ENCODE measurements around the gene NFX1.
"Not testable (repeated sequence)": the region's sequence is repeated elsewhere in the genome, so short reads cannot be mapped to it uniquely, and the experiment has no call there.

Gene NFX1

GRCh38 chr9:33307067-33307466 lies 16.8 kb downstream of the NFX1 start:
- in situ Hi-C loops (cut with MboI; ENCODE audit: low sequenced_read_pairs) = no loop called here

- in situ Hi-C loops (cut with MboI; ENCODE audit: low sequenced_read_pairs) = no loop called here
These were observed 19.6 kb downstream of the NFX1 start for GRCh38 chr9:33309903-33310302.

- in situ Hi-C loops (cut with MboI; ENCODE audit: low sequenced_read_pairs) = no loop called here
These were observed 20.4 kb downstream of the NFX1 start for GRCh38 chr9:33310748-33311147.

GRCh38 chr9:33311953-33312352 lies 21.6 kb downstream of the NFX1 start:
- in situ Hi-C loops (cut with MboI; ENCODE audit: low sequenced_read_pairs) = no loop called here

- in situ Hi-C loops (cut with MboI; ENCODE audit: low sequenced_read_pairs) = no loop called here
These were observed 25.1 kb downstream of the NFX1 start for GRCh38 chr9:33315371-33315770.

GRCh38 chr9:33317136-33317535 lies 26.8 kb downstream of the NFX1 start:
- in situ Hi-C loops (cut with MboI; ENCODE audit: low sequenced_read_pairs) = not testable (repeated sequence)

- in situ Hi-C loops (cut with MboI; ENCODE audit: low sequenced_read_pairs) = no loop called here
These were observed 27.9 kb downstream of the NFX1 start for GRCh38 chr9:33318225-33318624.

- in situ Hi-C loops (cut with MboI; ENCODE audit: low sequenced_read_pairs) = no loop called here
These were observed 28.5 kb downstream of the NFX1 start for GRCh38 chr9:33318781-33319180.

- in situ Hi-C loops (cut with MboI; ENCODE audit: low sequenced_read_pairs) = no loop called here
These were observed 29.9 kb downstream of the NFX1 start for GRCh38 chr9:33320230-33320567.

- in situ Hi-C loops (cut with MboI; ENCODE audit: low sequenced_read_pairs) = no loop called here
These were observed 30.4 kb downstream of the NFX1 start for GRCh38 chr9:33320568-33321261.

- in situ Hi-C loops (cut with MboI; ENCODE audit: low sequenced_read_pairs) = no loop called here
These were observed 38.8 kb downstream of the NFX1 start for GRCh38 chr9:33329117-33329563.

GRCh38 chr9:33329979-33330378 lies 39.7 kb downstream of the NFX1 start:
- in situ Hi-C loops (cut with MboI; ENCODE audit: low sequenced_read_pairs) = no loop called here

GRCh38 chr9:33331377-33331891 lies 41.1 kb downstream of the NFX1 start:
- in situ Hi-C loops (cut with MboI; ENCODE audit: low sequenced_read_pairs) = no loop called here

GRCh38 chr9:33332011-33332410 lies 41.7 kb downstream of the NFX1 start:
- in situ Hi-C loops (cut with MboI; ENCODE audit: low sequenced_read_pairs) = no loop called here

GRCh38 chr9:33332956-33333355 lies 42.6 kb downstream of the NFX1 start:
- in situ Hi-C loops (cut with MboI; ENCODE audit: low sequenced_read_pairs) = not testable (repeated sequence)

GRCh38 chr9:33340186-33340585 lies 49.9 kb downstream of the NFX1 start:
- in situ Hi-C loops (cut with MboI; ENCODE audit: low sequenced_read_pairs) = no loop called here

- in situ Hi-C loops (cut with MboI; ENCODE audit: low sequenced_read_pairs) = no loop called here
These were observed 50.9 kb downstream of the NFX1 start for GRCh38 chr9:33341182-33341581.

- in situ Hi-C loops (cut with MboI; ENCODE audit: low sequenced_read_pairs) = no loop called here
These were observed 53.8 kb downstream of the NFX1 start for GRCh38 chr9:33344145-33344544.

- in situ Hi-C loops (cut with MboI; ENCODE audit: low sequenced_read_pairs) = no loop called here
These were observed 56.2 kb downstream of the NFX1 start for GRCh38 chr9:33346564-33346963.

- in situ Hi-C loops (cut with MboI; ENCODE audit: low sequenced_read_pairs) = no loop called here
These were observed 58.7 kb downstream of the NFX1 start for GRCh38 chr9:33348998-33349397.

- in situ Hi-C loops (cut with MboI; ENCODE audit: low sequenced_read_pairs) = no loop called here
These were observed 59.4 kb downstream of the NFX1 start for GRCh38 chr9:33349743-33350142.

- in situ Hi-C loops (cut with MboI; ENCODE audit: low sequenced_read_pairs) = no loop called here
These were observed 60.0 kb downstream of the NFX1 start for GRCh38 chr9:33350310-33350709.

GRCh38 chr9:33351547-33351946 lies 61.2 kb downstream of the NFX1 start:
- in situ Hi-C loops (cut with MboI; ENCODE audit: low sequenced_read_pairs) = no loop called here
